ENCODE data around the gene PMPCA.

GRCh38 chr9:136470792-136471469, 60.5 kb downstream of the PMPCA start:
- no peak for TF ChIP-seq SUZ12 (IDR thresholded peaks at IDR 0.05)
- no peak for TF ChIP-seq TARDBP (IDR thresholded peaks at IDR 0.05)
- no peak for TF ChIP-seq SP1 (IDR thresholded peaks at IDR 0.05)
- TF ChIP-seq BHLHE40 (IDR thresholded peaks at IDR 0.05; ENCODE audit: borderline replicate concordance) = no peak
- no peak for TF ChIP-seq ARNT (IDR thresholded peaks at IDR 0.05)
- TF ChIP-seq PKNOX1 (IDR thresholded peaks at IDR 0.05) = no peak
- TF ChIP-seq FOXK2 (IDR thresholded peaks at IDR 0.05) = no peak
- no peak for TF ChIP-seq LEF1 (IDR thresholded peaks at IDR 0.05; ENCODE audit: borderline replicate concordance)
- TF ChIP-seq NFRKB (IDR thresholded peaks at IDR 0.05) = no peak
- no peak for TF ChIP-seq FOXM1 (IDR thresholded peaks at IDR 0.05; ENCODE audit: borderline replicate concordance)
- TF ChIP-seq ZNF384 (IDR thresholded peaks at IDR 0.05) = no peak
- no peak for TF ChIP-seq HDGF (IDR thresholded peaks at IDR 0.05; ENCODE audit: borderline replicate concordance)

Data from HEK293T (cell line).